NCI-H2107 treated with DMSO at 0.1 percent for 48 hours (cell line): ENCODE measurements around the gene SUN1.
"Not testable (repeated sequence)": the region's sequence is repeated elsewhere in the genome, so short reads cannot be mapped to it uniquely, and the experiment has no call there.

Experiments
- DNase-seq: peaks from one replicate; lab custom pipeline; 2025; ENCODE audit not compliant: unreplicated experiment; lab: John Stamatoyannopoulos, UW

The SUN1 gene

GRCh38 chr7:832167-832967 lies at the start of gene SUN1:
Gene SUN1, plus strand, starts transcription at chr7:832476. Its CDS starts 49 bp downstream, at chr7:832525.
- peak; percentile 15 for DNase-seq

- no peak for DNase-seq
Observed at GRCh38 chr7:782718-783449, 49.4 kb upstream of the SUN1 start.

DNA sequence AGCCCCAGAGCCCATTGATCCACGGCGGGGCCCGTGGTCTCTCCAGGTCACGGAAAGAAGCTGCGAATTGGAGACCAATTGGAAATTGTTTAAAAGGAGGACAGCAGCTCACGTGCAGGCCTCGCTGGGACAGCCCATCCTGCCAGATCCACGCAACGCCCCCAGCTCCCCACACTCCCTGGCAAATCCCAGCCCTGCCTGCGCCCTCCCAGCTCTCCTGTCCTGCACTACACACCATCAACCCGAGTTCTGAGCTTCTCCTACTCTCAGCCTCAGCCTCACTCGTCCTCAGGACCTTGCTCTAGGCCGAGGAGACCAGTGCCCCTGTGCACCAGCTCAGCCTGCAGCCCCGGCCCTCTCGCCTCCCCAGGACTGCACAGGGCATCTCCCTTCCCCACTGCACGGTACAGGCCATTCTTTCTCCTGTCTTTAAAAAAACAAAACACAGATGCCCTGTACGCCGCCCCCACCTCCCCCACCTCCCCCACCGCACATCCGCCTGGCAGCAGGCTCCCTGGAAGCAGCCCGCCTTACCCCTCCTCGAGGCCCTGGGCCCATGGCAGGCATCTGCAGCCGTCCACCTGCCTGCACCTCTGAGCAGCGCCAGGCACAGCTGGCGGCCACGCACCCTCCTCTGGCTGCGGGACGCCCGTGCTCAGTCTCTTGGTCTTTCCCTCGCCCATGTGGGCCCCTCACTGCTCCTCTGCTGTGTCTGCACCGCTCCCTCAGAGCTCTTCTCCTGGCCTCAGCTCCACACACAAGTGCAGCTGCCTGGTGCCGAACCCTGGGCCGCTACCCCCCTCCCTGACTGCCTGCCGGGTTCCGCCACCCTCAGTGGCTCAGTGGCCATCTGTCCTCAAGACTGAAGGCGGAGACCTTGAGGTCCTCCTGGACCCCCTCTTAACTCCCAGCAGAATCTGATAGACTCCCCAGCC lies 48.5 kb upstream of the SUN1 start:
- DNase-seq = no peak

DNA sequence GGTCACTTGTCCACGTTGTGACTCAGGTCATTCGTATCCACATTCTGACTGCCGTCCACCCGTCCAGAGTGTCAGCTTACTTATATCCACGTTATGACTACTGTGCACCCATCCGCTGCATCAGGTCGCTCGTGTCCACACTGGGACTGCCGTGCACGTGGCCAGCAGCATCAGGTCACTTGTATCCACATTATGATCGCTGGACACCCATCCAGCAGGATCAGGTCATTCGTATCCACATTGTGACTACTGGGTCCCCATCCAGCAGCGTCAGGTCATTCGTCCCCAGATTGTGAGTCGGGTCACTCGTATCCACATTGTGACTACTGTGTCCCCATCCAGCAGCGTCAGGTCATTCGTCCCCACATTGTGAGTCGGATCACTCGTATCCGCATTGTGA lies 47.3 kb upstream of the SUN1 start:
- no peak for DNase-seq

- no peak for DNase-seq
Observed at GRCh38 chr7:785416-785815, 46.9 kb upstream of the SUN1 start.

DNA sequence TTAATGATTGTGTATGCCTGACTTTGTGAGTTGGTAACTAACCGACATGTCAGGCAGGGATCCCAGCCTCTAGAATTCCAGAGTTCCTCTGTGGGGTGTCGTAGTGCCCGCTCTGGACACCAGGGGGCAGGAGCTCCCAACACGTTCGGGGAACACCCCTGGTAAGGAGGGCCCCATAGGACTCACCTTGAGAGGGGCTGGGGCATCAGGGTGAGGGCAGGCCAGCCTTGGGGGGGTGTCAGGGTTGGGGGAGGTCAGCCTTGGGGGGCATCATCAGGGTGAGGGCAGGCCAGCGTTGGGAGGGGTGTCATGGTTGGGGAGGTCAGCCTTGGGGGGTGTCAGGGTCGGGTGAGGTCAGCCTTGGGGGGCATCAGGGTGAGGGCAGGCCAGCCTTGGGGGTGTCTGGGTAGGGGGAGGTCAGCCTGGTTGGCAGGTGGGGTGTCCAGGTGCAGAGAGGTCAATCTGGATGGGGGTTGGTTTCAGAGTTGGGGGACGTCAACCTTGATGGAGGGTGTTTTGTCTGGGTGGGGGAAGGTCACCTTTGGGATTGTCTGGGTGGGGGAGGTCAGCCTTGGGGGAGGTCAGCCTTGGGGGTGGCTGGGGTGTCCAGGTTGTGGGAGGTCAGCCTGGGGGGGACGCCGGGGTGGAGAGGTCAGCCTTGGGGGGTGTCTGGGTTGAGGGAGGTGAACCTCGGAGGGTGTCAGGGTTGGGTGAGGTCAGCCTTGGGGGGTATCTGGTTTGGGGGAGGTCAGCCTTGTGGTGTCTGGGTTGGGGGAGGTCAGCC lies 45.6 kb upstream of the SUN1 start:
- no peak for DNase-seq

DNA sequence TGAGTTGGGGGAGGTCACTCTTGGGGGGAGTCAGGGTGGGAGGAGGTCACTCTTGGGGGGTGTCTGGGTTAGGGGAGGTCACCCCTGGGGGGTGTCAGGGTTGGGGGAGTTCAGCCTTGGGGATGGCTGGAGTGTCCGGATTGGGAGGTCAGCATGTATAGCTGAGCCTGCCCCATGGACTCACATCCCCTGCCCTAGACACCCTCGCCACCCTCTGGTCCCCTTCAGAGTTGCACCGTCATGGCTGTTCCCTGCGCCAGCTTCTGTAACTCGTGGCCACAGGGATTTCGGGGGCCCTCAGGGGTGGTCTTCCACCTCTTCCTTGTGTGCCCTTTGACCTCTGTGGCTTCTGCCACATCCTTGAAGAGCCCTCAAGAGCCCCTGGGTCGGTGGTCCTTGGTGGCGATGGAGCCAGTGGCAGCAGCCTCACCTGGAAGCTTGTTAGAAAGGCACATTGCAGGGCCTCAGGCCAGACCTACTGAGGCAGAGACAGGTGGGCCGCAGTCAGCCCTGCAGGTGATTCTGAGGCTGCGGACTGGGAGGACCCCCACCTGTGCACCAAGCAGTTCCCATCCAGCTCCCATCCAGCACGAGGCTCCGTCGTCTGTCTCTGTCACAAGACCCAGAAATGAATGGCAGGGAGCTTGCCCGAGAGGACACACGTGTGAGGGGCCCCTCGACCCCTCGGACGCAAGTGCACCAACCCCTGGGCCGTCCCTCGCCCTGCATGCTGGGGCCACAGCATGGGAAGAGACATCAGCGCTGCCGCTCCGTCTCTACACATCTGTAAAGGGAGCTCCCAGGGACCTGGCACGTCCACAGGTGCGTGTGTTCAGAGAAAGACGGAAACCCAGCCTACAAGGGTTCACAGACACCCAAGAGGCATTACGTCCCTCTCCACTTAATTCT lies 44.7 kb upstream of the SUN1 start:
- DNase-seq = no peak

DNA sequence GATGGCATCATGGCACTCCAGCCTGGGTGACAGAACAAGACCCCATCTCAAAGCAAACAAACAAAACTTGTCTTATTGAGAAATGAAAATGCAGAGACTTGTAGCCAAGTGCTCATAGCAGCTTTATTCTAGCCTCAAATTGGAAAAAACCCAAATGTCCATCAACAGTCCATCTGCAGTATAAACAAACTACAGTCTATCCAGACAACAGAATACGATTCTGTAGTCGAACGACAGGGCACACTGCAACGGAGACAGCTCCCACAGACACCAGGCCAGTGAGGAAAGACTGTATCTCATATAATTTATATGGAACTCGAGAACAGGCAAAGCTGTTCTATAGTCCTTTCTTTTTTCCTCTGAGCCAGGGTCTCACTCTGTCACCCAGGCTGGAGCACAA lies 40.8 kb upstream of the SUN1 start:
- DNase-seq = no peak

DNA sequence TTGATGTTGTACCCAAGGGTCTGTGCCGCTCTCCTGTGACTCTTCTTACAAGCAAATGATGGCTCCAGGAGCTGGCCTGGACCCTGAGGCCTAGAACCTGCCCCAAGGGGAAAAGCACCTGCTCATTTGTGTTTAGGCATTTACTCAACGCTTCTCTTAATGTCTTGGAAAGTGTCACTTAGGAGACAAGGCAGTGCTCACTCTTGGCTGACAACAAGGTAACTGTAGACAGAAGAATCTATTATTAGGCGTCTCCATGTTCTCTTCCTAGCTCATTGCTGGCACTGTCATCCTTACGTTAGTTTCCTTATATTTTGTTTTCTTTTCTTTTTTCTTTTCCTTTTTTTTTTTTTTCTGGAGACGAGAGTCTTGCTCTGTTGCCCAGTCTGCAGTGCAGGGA lies 38.1 kb upstream of the SUN1 start:
- DNase-seq = no peak

DNA sequence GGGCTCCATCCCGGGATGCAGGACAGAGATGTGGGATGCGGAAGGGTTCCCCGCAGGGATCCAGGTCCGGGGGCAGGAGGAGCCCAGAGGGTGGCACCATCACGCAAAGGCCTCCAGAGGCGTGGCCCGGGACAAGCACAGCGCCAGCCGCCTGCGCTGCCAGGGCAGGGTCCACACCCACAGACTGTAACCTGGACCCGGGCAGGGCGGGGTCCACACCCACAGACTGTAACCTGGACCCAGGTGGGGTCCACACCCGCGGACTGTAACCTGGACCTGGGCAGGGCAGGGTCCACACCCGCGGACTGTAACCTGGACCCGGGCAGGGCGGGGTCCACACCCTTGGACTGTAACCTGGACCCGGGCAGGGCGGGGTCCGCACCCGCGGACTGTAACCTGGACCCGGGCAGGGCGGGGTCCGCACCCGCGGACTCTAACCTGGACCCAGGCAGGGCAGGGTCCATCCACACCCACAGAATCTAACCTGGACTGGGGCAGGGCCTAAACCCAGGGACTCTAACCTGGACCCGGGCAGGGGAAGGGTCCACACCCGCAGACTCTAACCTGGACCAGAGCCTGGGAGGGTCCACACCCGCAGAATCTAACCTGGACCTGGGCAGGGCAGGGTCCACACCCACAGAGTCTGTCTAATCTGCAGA lies 37.5 kb upstream of the SUN1 start:
- DNase-seq = no peak

DNA sequence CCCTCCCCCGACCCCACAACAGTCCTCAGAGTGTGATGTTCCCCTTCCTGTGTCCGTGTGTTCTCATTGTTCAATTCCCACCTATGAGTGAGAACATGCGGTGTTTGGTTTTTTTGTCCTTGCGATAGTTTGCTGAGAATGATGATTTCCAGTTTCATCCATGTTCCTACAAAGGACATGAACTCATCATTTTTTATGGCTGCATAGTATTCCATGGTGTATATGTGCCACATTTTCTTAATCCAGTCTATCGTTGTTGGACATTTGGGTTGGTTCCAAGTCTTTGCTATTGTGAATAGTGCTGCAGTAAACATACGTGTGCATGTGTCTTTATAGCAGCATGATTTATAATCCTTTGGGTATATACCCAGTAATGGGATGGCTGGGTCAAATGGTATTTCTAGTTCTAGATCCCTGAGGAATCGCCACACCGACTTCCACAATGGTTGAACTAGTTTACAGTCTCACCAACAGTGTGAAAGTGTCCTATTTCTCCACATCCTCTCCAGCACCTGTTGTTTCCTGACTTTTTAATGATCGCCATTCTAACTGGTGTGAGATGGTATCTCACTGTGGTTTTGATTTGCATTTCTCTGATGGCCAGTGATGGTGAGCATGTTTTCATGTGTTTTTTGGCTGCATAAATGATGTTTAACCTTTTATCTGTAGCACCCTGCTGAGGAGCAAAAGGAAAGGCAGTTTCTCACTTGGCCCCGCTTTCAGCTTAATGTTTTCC lies 35.7 kb upstream of the SUN1 start:
- DNase-seq = not testable (repeated sequence)

DNA sequence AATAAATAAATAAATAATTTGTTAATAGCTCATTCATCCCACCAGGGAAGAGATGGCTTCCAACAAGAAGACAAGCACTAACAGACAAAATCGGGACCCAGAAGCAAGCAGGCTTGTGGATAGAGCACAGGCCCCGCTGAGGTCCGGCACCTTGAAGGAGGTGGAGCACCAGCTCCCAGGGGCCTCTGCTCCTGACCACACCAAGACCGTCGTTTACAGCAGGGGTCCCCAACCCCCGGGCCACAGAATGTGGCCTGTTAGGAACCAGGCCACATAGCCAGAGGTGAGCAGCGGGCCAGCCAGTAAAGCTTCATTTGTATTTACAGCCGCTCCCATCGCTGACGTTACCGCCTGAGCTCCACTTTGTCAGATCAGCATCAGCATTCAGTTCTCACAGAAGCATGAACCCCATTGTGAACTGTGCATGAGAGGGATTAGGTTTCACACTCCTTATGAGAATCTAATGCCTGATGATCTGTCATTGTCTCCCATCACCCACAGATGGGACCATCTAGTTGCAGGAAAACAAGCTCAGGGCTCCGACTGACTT lies 33.3 kb upstream of the SUN1 start:
- DNase-seq = no peak

DNA sequence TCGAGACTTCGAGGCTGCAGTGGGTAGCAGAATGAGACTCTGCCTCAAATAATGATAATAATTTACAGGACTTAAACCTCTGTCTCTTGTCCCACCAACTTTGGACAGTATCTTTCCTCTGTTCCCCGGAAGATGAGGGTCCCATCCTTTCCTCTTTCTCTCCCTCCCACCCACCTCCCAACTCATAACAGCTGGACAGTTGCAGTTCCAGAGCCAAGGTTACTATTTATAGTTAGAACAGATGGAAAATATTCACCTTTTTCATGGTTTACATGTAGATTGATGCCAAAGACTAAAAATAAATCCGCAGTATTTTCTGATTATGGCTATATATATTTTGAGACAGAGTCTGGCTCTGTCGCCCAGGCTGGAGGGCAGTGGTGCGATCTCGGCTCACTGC lies 31.6 kb upstream of the SUN1 start:
- no peak for DNase-seq

- DNase-seq = not testable (repeated sequence)
Observed at GRCh38 chr7:801351-801750, 30.9 kb upstream of the SUN1 start.

- peak; percentile 58 for DNase-seq
Observed at GRCh38 chr7:801940-802381, 30.3 kb upstream of the SUN1 start.

GRCh38 chr7:802500-803242 lies 29.6 kb upstream of the SUN1 start:
- DNase-seq = no peak

- DNase-seq = no peak
Observed at GRCh38 chr7:803243-803635, 29.0 kb upstream of the SUN1 start.
